Measurements from ENCODE around the gene CDCA7L.

GRCh38 chr7:21939136-21939857, 6.4 kb downstream of the CDCA7L start:
- TF ChIP-seq CTCF (conservative IDR thresholded peaks at IDR 0.05; ENCODE audit: low read depth, low read length): no peak
- no peak for TF ChIP-seq RAD21 (IDR thresholded peaks at IDR 0.05; ENCODE audit: low read length)
- no peak for TF ChIP-seq RFX5 (IDR thresholded peaks at IDR 0.05; ENCODE audit: low read depth, low read length)
- TF ChIP-seq POLR2A (IDR thresholded peaks at IDR 0.05; ENCODE audit: low read depth, low read length): no peak
- no peak for TF ChIP-seq RCOR1 (IDR thresholded peaks at IDR 0.05; ENCODE audit: insufficient replicate concordance, low read length)
- no peak for TF ChIP-seq BHLHE40 (IDR thresholded peaks at IDR 0.05; ENCODE audit: low read depth, low read length)
